Astrocyte (in vitro differentiated cells and primary cell): Measurements from ENCODE around the gene SLC4A5.

ENCODE experiments used
- CTCF ChIP-seq: IDR thresholded peaks from 2 replicates; pipeline ENCODE4 v1.5.1; 2011; ENCODE audit warnings: low read depth, mild to moderate bottlenecking, inconsistent platforms, low read length, moderate library complexity; ENCODE audit not compliant: insufficient read depth
- EZH2 ChIP-seq: IDR thresholded peaks from 2 replicates; pipeline ENCODE4 v1.6.1; 2012; ENCODE audit warnings: mild to moderate bottlenecking, low read length, inconsistent platforms; ENCODE audit not compliant: insufficient read depth

GRCh38 chr2:74225698-74226459, 117.3 kb downstream of the SLC4A5 start:
- TF ChIP-seq CTCF (no peak), EZH2 (no peak)
